ENCODE data around the gene MAVS. TPM values are rescaled to one million over a fixed set of nuclear protein-coding genes. Genes with fewer than 3 reads are reported as not detected.

Gene MAVS
- total RNA-seq, 1 experiment from 2014 or later, result 23.4 TPM

DNA sequence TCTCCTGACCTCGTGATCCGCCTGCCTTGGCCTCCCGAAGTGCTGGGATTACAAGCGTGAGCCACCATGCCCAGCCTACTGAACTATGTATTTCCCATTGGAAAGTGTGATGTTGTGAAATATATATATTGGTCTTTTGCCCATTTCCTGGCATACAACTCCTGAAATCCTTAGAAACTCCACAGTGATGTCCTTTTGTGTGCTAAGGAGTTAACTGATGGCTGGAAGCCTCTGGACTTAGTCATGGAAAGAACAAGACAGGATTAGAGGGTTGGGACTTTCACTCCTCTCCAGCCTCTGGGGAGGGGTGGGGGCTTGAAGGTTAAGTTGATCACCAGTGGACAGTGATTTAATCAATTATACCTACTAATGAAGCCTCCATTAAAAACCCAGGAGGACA lies 49.7 kb downstream of the MAVS start:
- ChIA-PET POLR2A (interaction anchor here (0.8 kb wide), 1 partner anchor 29 kb away, joined by 3 read pairs; no protein-coding TSS in a partner anchor), CTCF (no interaction called here)
- no peaks in the 10 kb centered on the region for H3K27me3 Mint-ChIP-seq (ENCODE audit: low read depth)
- no peak for TF ChIP-seq ELF4 (CRISPR knock-in tag; IDR thresholded peaks at IDR 0.05; ENCODE audit: low read depth)
- TF ChIP-seq JUN (CRISPR knock-in tag; IDR thresholded peaks at IDR 0.05), result no peak
- TF ChIP-seq CREM (CRISPR knock-in tag; IDR thresholded peaks at IDR 0.05), result no peak
- TF ChIP-seq NR1H2 (CRISPR knock-in tag; IDR thresholded peaks at IDR 0.05), result no peak
- TF ChIP-seq, protein P1, sequence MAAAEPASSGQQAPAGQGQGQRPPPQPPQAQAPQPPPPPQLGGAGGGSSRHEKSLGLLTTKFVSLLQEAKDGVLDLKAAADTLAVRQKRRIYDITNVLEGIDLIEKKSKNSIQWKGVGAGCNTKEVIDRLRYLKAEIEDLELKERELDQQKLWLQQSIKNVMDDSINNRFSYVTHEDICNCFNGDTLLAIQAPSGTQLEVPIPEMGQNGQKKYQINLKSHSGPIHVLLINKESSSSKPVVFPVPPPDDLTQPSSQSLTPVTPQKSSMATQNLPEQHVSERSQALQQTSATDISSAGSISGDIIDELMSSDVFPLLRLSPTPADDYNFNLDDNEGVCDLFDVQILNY (CRISPR knock-in tag; IDR thresholded peaks at IDR 0.05), result no peak
- no peak for TF ChIP-seq TP53 (CRISPR knock-in tag; IDR thresholded peaks at IDR 0.05)
- TF ChIP-seq, protein P2, sequence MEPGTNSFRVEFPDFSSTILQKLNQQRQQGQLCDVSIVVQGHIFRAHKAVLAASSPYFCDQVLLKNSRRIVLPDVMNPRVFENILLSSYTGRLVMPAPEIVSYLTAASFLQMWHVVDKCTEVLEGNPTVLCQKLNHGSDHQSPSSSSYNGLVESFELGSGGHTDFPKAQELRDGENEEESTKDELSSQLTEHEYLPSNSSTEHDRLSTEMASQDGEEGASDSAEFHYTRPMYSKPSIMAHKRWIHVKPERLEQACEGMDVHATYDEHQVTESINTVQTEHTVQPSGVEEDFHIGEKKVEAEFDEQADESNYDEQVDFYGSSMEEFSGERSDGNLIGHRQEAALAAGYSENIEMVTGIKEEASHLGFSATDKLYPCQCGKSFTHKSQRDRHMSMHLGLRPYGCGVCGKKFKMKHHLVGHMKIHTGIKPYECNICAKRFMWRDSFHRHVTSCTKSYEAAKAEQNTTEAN (CRISPR knock-in tag; IDR thresholded peaks at IDR 0.05), result no peak
- no peak for TF ChIP-seq TEAD1 (CRISPR knock-in tag; IDR thresholded peaks at IDR 0.05)
- no peak for TF ChIP-seq ZNF423 (CRISPR knock-in tag; IDR thresholded peaks at IDR 0.05)
- TF ChIP-seq, protein P3, sequence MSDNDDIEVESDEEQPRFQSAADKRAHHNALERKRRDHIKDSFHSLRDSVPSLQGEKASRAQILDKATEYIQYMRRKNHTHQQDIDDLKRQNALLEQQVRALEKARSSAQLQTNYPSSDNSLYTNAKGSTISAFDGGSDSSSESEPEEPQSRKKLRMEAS (CRISPR knock-in tag; IDR thresholded peaks at IDR 0.05), result no peak
- TF ChIP-seq, protein P4, sequence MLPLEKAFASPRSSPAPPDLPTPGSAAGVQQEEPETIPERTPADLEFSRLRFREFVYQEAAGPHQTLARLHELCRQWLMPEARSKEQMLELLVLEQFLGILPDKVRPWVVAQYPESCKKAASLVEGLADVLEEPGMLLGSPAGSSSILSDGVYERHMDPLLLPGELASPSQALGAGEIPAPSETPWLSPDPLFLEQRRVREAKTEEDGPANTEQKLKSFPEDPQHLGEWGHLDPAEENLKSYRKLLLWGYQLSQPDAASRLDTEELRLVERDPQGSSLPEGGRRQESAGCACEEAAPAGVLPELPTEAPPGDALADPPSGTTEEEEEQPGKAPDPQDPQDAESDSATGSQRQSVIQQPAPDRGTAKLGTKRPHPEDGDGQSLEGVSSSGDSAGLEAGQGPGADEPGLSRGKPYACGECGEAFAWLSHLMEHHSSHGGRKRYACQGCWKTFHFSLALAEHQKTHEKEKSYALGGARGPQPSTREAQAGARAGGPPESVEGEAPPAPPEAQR (CRISPR knock-in tag; IDR thresholded peaks at IDR 0.05), result no peak
- TF ChIP-seq, protein P5, sequence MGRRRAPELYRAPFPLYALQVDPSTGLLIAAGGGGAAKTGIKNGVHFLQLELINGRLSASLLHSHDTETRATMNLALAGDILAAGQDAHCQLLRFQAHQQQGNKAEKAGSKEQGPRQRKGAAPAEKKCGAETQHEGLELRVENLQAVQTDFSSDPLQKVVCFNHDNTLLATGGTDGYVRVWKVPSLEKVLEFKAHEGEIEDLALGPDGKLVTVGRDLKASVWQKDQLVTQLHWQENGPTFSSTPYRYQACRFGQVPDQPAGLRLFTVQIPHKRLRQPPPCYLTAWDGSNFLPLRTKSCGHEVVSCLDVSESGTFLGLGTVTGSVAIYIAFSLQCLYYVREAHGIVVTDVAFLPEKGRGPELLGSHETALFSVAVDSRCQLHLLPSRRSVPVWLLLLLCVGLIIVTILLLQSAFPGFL (CRISPR knock-in tag; IDR thresholded peaks at IDR 0.05; ENCODE audit: borderline replicate concordance), result no peak
- peaks cover 29% of the 10 kb centered on the region for H3K36me3 Mint-ChIP-seq
- peaks cover 66% of the 10 kb centered on the region for H3K4me1 Mint-ChIP-seq
- DNase-seq (ENCODE audit: low spot score) (no peak), ATAC-seq (no peak)
- H3K4me3 Mint-ChIP-seq, result no peak overlapping the region; the same call in 1 of the 2 replicates
- H3K27ac Mint-ChIP-seq, result 0 out of 2 replicates have a peak overlapping the region, but pooled peaks have one; percentile 71
- H3K9me3 Mint-ChIP-seq, result no peaks in the 10 kb centered on the region

DNA sequence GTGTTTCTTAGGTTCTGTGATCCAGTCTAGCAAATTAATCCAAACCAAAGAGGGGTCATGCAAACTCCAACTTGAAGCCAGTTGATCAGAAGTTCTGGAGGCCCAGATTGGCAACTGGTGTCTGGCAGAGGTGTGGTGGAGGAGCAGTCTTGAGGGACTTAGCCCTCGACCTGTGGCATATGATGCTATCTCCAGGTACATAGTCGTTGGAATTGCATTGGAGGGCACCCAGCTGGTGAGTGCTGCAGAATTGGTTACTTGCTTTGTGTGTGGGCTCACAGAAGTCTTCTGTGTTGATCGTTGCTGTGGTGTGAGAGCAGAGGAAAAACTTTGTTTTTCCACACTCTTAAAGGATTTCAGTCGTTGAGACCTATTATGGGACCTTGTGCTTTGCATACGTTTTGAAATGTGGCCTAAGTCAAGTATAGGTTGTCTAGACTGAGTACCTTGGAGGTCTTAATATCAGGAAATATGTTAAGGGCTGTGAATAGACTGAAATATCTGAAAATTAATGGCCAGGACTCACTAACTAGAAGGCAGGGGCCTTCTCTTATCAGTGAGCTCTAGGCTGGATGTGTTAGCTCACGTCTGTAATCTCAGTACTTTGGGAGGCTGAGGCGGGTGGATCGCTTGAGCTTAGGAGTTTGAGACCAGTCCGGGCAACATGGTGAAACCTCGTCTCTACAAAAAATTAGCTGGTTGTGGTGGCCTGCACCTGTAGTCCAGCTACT lies 50.4 kb downstream of the MAVS start:
- Mint-ChIP-seq H3K4me3 (no peak overlapping the region; the same call in 1 of the 2 replicates), H3K4me1 (peaks cover 66% of the 10 kb centered on the region), H3K27me3 (ENCODE audit: low read depth) (no peaks in the 10 kb centered on the region), H3K36me3 (peaks cover 22% of the 10 kb centered on the region), H3K27ac (peak overlapping the region; percentile 71), H3K9me3 (no peaks in the 10 kb centered on the region)
- ChIA-PET CTCF (no interaction called here), POLR2A (interaction anchor here (1.3 kb wide), 1 partner anchor 42 kb away, joined by 3 read pairs; no protein-coding TSS in a partner anchor)
- no peak for ATAC-seq
- no peak for DNase-seq (ENCODE audit: low spot score)
- no peak for TF ChIP-seq ETV6 (CRISPR knock-in tag; IDR thresholded peaks at IDR 0.05)
- TF ChIP-seq TP53 (CRISPR knock-in tag; IDR thresholded peaks at IDR 0.05), result no peak
- no peak for TF ChIP-seq GTF2I (CRISPR knock-in tag; conservative IDR thresholded peaks at IDR 0.05)
- TF ChIP-seq, protein P3 (CRISPR knock-in tag; IDR thresholded peaks at IDR 0.05), result no peak
- TF ChIP-seq MYBL2 (CRISPR knock-in tag; IDR thresholded peaks at IDR 0.05), result no peak
- no peak for TF ChIP-seq NFE2L1 (CRISPR knock-in tag; IDR thresholded peaks at IDR 0.05)
- TF ChIP-seq, protein P6, sequence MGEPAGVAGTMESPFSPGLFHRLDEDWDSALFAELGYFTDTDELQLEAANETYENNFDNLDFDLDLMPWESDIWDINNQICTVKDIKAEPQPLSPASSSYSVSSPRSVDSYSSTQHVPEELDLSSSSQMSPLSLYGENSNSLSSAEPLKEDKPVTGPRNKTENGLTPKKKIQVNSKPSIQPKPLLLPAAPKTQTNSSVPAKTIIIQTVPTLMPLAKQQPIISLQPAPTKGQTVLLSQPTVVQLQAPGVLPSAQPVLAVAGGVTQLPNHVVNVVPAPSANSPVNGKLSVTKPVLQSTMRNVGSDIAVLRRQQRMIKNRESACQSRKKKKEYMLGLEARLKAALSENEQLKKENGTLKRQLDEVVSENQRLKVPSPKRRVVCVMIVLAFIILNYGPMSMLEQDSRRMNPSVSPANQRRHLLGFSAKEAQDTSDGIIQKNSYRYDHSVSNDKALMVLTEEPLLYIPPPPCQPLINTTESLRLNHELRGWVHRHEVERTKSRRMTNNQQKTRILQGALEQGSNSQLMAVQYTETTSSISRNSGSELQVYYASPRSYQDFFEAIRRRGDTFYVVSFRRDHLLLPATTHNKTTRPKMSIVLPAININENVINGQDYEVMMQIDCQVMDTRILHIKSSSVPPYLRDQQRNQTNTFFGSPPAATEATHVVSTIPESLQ (CRISPR knock-in tag; IDR thresholded peaks at IDR 0.05), result no peak
- TF ChIP-seq, protein P7, sequence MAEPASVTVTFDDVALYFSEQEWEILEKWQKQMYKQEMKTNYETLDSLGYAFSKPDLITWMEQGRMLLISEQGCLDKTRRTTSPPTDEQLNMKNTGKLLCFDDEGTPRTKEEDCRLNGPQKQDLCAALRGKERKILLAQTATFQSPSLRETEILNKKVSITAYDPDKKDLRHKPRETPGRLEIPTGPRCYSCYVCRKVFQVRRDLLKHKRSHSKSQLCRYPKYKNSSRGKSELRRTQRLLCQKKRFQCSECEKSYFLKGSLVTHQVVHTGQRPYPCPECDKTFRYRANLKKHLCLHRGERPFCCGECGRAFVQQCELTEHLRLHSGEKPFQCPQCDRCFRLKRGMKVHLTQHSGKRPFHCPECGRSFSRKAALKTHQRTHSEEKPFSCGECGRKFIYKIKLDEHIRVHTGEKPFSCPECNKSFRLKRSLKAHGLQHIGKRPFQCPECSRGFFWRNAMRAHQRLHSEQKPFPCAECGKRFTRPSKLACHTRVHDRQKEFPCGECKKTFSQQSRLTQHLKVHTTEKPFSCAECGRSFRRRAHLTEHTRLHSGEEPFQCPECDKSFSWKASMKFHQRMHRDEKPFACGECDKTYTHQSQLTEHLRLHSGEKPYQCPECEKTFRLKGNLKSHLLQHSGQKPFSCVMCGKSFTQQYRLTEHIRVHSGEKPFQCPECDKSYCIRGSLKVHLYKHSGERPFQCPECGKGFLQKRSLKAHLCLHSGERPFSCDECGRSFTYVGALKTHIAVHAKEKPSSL (CRISPR knock-in tag; conservative IDR thresholded peaks at IDR 0.05), result no peak
- TF ChIP-seq, protein P8, sequence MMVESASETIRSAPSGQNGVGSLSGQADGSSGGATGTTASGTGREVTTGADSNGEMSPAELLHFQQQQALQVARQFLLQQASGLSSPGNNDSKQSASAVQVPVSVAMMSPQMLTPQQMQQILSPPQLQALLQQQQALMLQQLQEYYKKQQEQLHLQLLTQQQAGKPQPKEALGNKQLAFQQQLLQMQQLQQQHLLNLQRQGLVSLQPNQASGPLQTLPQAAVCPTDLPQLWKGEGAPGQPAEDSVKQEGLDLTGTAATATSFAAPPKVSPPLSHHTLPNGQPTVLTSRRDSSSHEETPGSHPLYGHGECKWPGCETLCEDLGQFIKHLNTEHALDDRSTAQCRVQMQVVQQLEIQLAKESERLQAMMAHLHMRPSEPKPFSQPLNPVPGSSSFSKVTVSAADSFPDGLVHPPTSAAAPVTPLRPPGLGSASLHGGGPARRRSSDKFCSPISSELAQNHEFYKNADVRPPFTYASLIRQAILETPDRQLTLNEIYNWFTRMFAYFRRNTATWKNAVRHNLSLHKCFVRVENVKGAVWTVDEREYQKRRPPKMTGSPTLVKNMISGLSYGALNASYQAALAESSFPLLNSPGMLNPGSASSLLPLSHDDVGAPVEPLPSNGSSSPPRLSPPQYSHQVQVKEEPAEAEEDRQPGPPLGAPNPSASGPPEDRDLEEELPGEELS (CRISPR knock-in tag; IDR thresholded peaks at IDR 0.05), result no peak
- TF ChIP-seq FOXK1 (CRISPR knock-in tag; IDR thresholded peaks at IDR 0.05), result no peak
- TF ChIP-seq FOXJ3 (CRISPR knock-in tag; IDR thresholded peaks at IDR 0.05; ENCODE audit: borderline replicate concordance), result no peak
